ENCODE data around the gene MRPL53.

- TF ChIP-seq CTCF (IDR thresholded peaks at IDR 0.05) (no peak), POLR2AphosphoS5 (IDR thresholded peaks at IDR 0.05; ENCODE audit: low read depth, low read length) (no peak), SIN3A (IDR thresholded peaks at IDR 0.05; ENCODE audit: borderline replicate concordance, insufficient read depth, low read depth, low read length) (no peak), REST (IDR thresholded peaks at IDR 0.05; ENCODE audit: insufficient read depth in 1 of 2, low read depth in 2 of 2, low read length in 1 of 2) (no peak), TCF7L2 (IDR thresholded peaks at IDR 0.05; ENCODE audit: low read depth, low read length) (no peak)
Measured at GRCh38 chr2:74462054-74462785, 10.3 kb downstream of the MRPL53 start.

All from Panc1 (cell line).